Esophagus muscularis mucosa (tissue), 4 donors: ENCODE results near the gene PPARG. TPM values are rescaled to one million over a fixed set of nuclear protein-coding genes. Genes with fewer than 3 reads are reported as not detected.
"Not testable (repeated sequence)": the region's sequence is repeated elsewhere in the genome, so short reads cannot be mapped to it uniquely, and the experiment has no call there.

Experiments used
- DNase-seq: peaks from one replicate; pipeline ENCODE4 v3.0.0-alpha.2; 2017; ENCODE audit errors: extremely low spot score
- H3K27ac ChIP-seq, 4 donors: fragments of 200-600 bp; sonication (generic); replicated peaks in 1 of 4; 1 replicate in 3 of 4; 2 replicates in 1 of 4; pipeline ENCODE4 v1.5.1; 2016 to 2019; ENCODE audit warnings: mild to moderate bottlenecking in 1 of 4
- H3K27me3 ChIP-seq, 4 donors: fragments of 200-600 bp; sonication (generic); one replicate each; pipeline versions ENCODE4 v1.5.1 to v1.6.0; 2016 to 2019
- H3K36me3 ChIP-seq, 4 donors: fragments of 200-600 bp; sonication (generic); one replicate each; pipeline ENCODE4 v1.5.1; 2016 to 2019
- H3K4me1 ChIP-seq, 4 donors: fragments of 200-600 bp; sonication (generic); one replicate each; pipeline ENCODE4 v1.5.1; 2016 to 2019
- H3K4me3 ChIP-seq, 4 donors: fragments of 200-600 bp; sonication (generic); 1 replicate in 2 of 4; 2 replicates in 2 of 4; pipeline ENCODE4 v1.5.1; 2016 to 2019; ENCODE audit warnings: mild to moderate bottlenecking in 4 of 4, moderate library complexity in 1 of 4
- H3K9me3 ChIP-seq, 4 donors: fragments of 200-600 bp; sonication (generic); 1 replicate in 3 of 4; 2 replicates in 1 of 4; pipeline ENCODE4 v1.5.1; 2016 to 2019
- CTCF ChIP-seq, 3 experiments: fragments of 200-600 bp in 2 of 3; fragments of 450-650 bp in 1 of 3; sonication (generic) in 2 of 3; IDR thresholded peaks; one replicate each; pipeline ENCODE4 v1.5.1; 2017 to 2019; ENCODE audit warnings: antibody characterized with exemption in 3 of 3, mild to moderate bottlenecking in 2 of 3, moderate library complexity in 1 of 3
- EP300 ChIP-seq: sonication (generic); formaldehyde crosslinking; IDR thresholded peaks from one replicate; pipeline ENCODE4 v1.6.1; 2017; ENCODE audit warnings: antibody characterized with exemption
- POLR2A ChIP-seq: fragments of 450-650 bp; IDR thresholded peaks from one replicate; pipeline ENCODE4 v1.6.1; 2017; ENCODE audit warnings: antibody characterized with exemption, moderate library complexity, mild to moderate bottlenecking, low read depth
- POLR2AphosphoS5 ChIP-seq, 2 donors: sonication (generic); formaldehyde crosslinking; IDR thresholded peaks; one replicate each; pipeline ENCODE4 v1.6.1; 2017; ENCODE audit warnings: antibody characterized with exemption in 2 of 2
- WGBS: methylation state at CpG from one replicate; pipeline ENCODE4 v1.1.5; 2018; 5-methylcytosine and 5-hydroxymethylcytosine counted together
- intact Hi-C: fragments of 100-400 bp; cut with DNase I; formaldehyde crosslinking; loops from one replicate; pipeline ENCODE4 v1.15.1; 2023
- total RNA-seq, 4 donors: library from RNA; depleted of rRNA; stranded (reverse); fragments of >200 nt; gene quantifications; one replicate each; pipeline versions ENCODE4 v1.1.0 to v1.2.1, GENCODE V29; 2016

The PPARG gene
- total RNA-seq, 4 donors from 2014 or later: 3.7 to 10.6 (median 8.8) TPM

GRCh38 chr3:12285003-12285555, 3.8 kb upstream of the PPARG start:
- peaks cover 5 to 20% (median 17%) of the 10 kb centered on the region in 4 donors for H3K4me1 ChIP-seq
- H3K27me3 ChIP-seq: peaks cover 0 to 45% (median 4%) of the 10 kb centered on the region in 4 donors
- TF ChIP-seq CTCF (IDR thresholded peaks at IDR 0.05): no peak
- 89% methylated on average over 5 of the region's 5 CpGs for WGBS
- DNase-seq: no peak
- H3K9me3 ChIP-seq: peaks cover 0 to 6% (median 4%) of the 10 kb centered on the region in 4 donors
- H3K36me3 ChIP-seq: no peaks in the 10 kb centered on the region
- no peak overlapping the region for H3K27ac ChIP-seq
- intact Hi-C loops: loop anchor here (10.0 kb wide), 1 partner anchor 190 kb away; no protein-coding TSS in a partner anchor
- no peak overlapping the region for H3K4me3 ChIP-seq

GRCh38 chr3:12285779-12286178, 3.1 kb upstream of the PPARG start:
- H3K4me3 ChIP-seq, H3K9me3 ChIP-seq, H3K27ac ChIP-seq, DNase-seq, H3K36me3 ChIP-seq: not testable (repeated sequence)
- intact Hi-C loops: loop anchor here (10.0 kb wide), 1 partner anchor 189 kb away; no protein-coding TSS in a partner anchor
- H3K4me1 ChIP-seq: peaks cover 5 to 20% (median 17%) of the 10 kb centered on the region in 4 donors
- peaks cover 0 to 42% (median 4%) of the 10 kb centered on the region in 4 donors for H3K27me3 ChIP-seq
- 87% methylated on average over 7 of the region's 7 CpGs for WGBS

- peaks cover 0 to 6% (median 4%) of the 10 kb centered on the region in 4 donors for H3K9me3 ChIP-seq
- no peak for TF ChIP-seq EP300
- TF ChIP-seq CTCF (IDR thresholded peaks at IDR 0.05): no peak
- TF ChIP-seq POLR2A: no peak
- no peak for TF ChIP-seq POLR2AphosphoS5 (IDR thresholded peaks at IDR 0.05)
- H3K4me1 ChIP-seq: peaks cover 5 to 20% (median 17%) of the 10 kb centered on the region in 4 donors
- peaks cover 0 to 42% (median 4%) of the 10 kb centered on the region in 4 donors for H3K27me3 ChIP-seq
- WGBS: 88% methylated on average over 12 of the region's 12 CpGs
- no peak overlapping the region for H3K4me3 ChIP-seq
- intact Hi-C loops: loop anchor here (10.0 kb wide), 1 partner anchor 188 kb away; no protein-coding TSS in a partner anchor
- H3K36me3 ChIP-seq: no peaks in the 10 kb centered on the region
- DNase-seq: no peak
- no peak overlapping the region for H3K27ac ChIP-seq
Measured at GRCh38 chr3:12286504-12286903, 2.4 kb upstream of the PPARG start.

GRCh38 chr3:12286927-12287726, 1.7 kb upstream of the PPARG start:
- WGBS: 35% methylated on average over 28 of the region's 33 CpGs
- H3K27me3 ChIP-seq: peaks cover 0 to 42% (median 4%) of the 10 kb centered on the region in 4 donors

GRCh38 chr3:12287727-12288181, 1.1 kb upstream of the PPARG start:
- no peak for TF ChIP-seq EP300
- TF ChIP-seq CTCF (IDR thresholded peaks at IDR 0.05): no peak
- no peak for TF ChIP-seq POLR2A
- no peak for TF ChIP-seq POLR2AphosphoS5 (IDR thresholded peaks at IDR 0.05)
- DNase-seq: no peak
- intact Hi-C loops: loop anchor here (10.0 kb wide), 1 partner anchor 187 kb away; no protein-coding TSS in a partner anchor
- H3K4me3 ChIP-seq: peak overlapping the region; percentile 57 to 69 (median 65)
- H3K9me3 ChIP-seq: peaks cover 0 to 6% (median 4%) of the 10 kb centered on the region in 4 donors
- H3K27ac ChIP-seq: peak overlapping the region; percentile 67 to 79 (median 74)
- WGBS: no CpG with 5 or more reads among the region's 63 CpGs
- H3K4me1 ChIP-seq: peaks cover 5 to 20% (median 17%) of the 10 kb centered on the region in 4 donors
- no peaks in the 10 kb centered on the region for H3K36me3 ChIP-seq
- peaks cover 0 to 42% (median 4%) of the 10 kb centered on the region in 4 donors for H3K27me3 ChIP-seq

More at GRCh38 chr3:12286927-12287726, 1.7 kb upstream of the PPARG start:
- Histone ChIP-seq H3K36me3 (no peaks in the 10 kb centered on the region), H3K9me3 (peaks cover 0 to 6% (median 4%) of the 10 kb centered on the region in 4 donors), H3K4me1 (peaks cover 5 to 20% (median 17%) of the 10 kb centered on the region in 4 donors), H3K4me3 (peak overlapping the region; percentile 57 to 69 (median 65)), H3K27ac (peak overlapping the region; percentile 38 to 67 (median 48))
- no peak for DNase-seq
- TF ChIP-seq POLR2A (no peak), POLR2AphosphoS5 (IDR thresholded peaks at IDR 0.05) (peak in 1 of 2 donors; percentile 37)
- intact Hi-C loops: loop anchor here (10.0 kb wide), 1 partner anchor 188 kb away; no protein-coding TSS in a partner anchor
